T-helper 22 cell (primary cell): ENCODE data around the gene ZNF280A.
"Not testable (repeated sequence)": the region's sequence is repeated elsewhere in the genome, so short reads cannot be mapped to it uniquely, and the experiment has no call there.

ENCODE experiments used
- DNase-seq: peaks from one replicate; pipeline ENCODE4 v3.0.0-alpha.2; 2020; ENCODE audit warnings: low read depth

The ZNF280A gene

DNA sequence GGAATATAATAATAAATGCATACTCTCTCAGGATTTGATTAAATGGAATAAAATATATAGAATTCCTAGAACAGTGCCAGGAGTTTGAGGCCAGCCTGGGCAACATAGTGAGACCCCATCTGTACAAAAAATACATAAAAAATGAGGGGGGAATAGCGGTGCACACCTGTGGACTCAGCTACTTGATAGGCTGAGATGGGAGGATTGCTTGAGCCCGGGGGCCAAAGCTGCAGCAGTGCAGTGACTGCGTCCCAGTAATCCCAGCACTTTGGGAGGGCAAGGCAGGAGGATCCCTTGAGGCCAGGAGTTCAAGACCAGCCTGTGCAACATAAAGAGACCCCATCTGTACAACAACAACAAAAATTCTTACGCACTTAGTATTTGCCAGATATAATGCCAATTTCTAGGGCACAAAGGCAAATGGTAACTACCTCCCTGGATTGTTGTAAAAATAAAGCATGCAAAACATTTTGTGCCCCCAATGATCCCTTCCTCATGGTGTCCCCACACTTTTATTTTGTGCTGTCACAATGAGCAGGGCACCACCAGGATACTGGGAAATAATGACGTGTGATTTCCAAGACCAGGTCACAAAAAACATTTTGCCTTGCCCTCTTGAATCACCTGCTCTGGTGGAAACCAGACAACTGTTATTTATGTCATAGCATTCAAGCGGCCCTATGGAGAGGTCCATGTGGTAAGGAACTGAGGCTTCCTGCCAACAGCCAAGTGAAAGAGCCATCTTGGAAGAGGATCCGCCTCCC, 18.3 kb upstream of the ZNF280A start:
- no peak for DNase-seq

- DNase-seq: no peak
Observed at GRCh38 chr22:22536916-22537315, 16.8 kb upstream of the ZNF280A start.

DNA sequence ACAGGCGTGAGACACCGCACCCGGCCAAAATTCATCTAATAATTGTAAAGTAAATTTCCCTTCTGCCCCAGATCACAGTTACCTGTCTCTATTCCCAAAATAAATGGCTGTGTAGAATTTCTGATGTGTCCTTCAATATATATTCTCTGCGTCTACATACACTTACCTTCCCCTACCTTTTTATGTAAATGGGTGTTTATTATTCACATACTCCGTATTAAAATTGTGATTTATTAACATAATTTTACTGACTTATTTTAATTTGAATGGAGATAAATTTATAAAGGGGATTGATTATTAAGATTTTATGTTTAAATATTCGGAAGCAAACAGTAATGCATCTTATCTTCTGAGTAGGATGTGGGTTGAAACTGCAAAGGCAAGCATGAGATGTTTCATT, 16.4 kb upstream of the ZNF280A start:
- DNase-seq: no peak

DNA sequence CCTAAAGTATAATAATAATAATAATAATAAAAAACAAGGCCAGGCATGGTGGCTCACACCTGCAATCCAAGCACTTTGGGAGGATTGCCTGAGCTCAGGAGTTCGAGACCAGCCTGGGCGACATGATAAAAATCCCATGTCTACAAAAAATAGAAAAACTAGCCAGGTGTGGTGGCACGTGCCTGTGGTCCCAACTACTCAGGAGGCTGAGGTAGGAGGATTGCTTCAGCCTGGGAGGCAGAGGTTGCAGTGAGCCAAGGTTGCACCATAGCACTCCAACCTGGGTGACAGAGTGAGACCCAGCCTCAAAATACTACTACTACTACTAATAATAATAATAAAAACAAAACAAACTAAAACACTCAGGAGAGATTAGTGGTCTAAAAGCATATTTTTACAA, 15.6 kb upstream of the ZNF280A start:
- no peak for DNase-seq

- no peak for DNase-seq
Observed at GRCh38 chr22:22534604-22535415, 14.7 kb upstream of the ZNF280A start.

DNA sequence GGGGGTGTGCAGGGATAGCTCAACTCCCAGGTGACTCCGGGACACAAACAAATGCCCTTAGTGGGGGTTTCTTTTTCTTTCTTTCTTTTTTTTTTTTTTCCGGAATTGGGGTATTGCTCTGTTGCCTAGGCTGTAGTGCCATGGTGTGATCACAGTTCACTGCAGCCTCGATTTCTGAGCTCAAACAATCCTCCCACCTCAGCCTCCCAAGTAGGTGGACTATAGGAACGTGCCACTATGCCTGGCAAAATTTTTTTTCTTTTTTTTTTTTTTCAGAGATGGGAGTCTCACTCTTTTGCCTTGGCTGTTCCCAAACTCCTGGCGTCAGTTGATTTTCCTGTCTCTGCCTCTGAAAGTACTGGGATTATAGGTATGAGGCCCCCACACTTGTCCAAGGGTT, 13.8 kb upstream of the ZNF280A start:
- DNase-seq: no peak

GRCh38 chr22:22533417-22533816, 13.3 kb upstream of the ZNF280A start:
- DNase-seq: no peak

DNA sequence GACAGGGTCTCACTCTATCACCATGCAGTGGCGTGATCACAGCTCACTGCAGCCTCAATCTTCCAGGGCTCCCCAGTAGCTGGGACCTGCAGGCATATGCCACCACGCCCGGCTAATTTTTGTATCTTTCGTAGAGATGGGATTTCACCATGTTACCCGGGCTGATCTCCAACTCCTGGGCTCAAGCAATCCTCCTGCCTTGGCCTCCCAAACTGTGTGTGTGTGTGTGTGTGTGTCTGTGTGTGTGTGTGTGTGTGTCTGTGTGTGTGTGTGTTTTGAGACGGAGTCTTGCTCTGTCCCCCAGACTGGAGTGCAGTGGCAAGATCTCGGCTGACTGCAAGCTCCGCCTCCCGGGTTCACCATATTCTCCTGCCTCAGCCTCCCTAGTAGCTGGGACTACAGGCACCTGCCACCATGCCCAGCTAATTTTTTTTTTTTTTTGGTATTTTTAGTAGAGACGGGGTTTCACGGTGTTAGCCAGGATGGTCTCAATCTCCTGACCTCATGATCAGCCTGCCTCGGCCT, 12.5 kb upstream of the ZNF280A start:
- DNase-seq: not testable (repeated sequence)

GRCh38 chr22:22531770-22532546, 11.9 kb upstream of the ZNF280A start:
- no peak for DNase-seq

DNA sequence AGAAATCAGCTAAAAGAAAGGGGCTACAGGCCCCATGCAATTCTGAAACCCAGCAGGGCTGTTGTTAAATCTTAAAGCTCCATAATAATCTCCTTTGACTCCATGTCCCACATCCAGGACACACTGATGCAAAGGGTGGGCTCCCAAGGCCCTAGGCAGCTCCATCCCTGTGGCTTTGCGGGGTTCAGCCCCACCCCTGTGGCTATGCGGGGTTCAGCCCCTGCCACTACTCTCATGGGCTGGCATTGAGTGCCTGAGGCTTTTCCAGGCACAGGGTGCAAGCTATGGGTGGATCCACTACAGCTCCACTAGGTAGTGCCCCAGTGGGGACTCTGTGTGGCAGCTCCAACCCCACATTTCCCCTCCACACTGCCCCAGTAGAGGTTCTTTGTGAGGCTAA, 8.7 kb upstream of the ZNF280A start:
- DNase-seq: no peak

- no peak for DNase-seq
Observed at GRCh38 chr22:22527312-22527711, 7.2 kb upstream of the ZNF280A start.

GRCh38 chr22:22526125-22526912, 6.2 kb upstream of the ZNF280A start:
- DNase-seq: no peak

DNA sequence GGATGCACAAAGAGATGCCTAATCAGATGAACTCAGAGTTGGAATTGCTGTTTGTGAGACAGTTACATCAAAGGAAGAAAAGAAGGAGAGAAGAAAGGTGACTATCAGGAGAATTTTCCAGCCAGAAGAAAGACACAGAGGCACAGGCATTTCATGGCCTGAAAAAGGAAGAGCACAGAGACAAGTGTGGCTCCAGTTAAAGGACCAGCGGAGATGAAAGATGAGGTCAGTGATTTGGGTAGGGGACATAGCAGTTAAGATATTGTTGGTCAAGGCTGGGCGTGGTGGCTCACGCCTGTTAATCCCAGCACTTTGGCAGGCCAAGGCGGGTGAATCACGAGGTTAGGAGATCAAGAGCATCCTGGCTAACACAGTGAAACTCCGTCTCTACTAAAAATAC, 3.4 kb upstream of the ZNF280A start:
- no peak for DNase-seq

DNA sequence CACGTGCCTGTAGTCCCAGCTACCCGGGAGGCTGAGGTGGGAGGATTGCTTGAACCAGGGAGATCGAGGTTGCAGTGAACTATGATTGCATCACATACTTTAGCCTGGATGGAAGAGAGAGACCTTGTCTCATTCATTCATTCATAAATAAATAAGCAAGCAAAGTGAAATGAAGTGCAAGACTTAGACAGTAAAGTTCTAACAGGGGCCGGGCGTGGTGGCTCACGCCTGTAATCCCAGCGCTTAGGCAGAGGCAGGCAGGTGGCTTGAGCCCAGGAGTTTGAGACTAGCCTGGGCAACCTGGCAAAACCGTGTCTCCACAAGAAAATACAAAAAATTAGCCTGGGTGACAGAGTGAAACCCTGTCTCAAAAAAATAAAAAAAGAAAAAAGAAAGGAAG, 1.6 kb upstream of the ZNF280A start:
- no peak for DNase-seq

GRCh38 chr22:22520667-22521602, 865 bp upstream of the ZNF280A start:
- DNase-seq: no peak

GRCh38 chr22:22519591-22519990, 479 bp downstream of the ZNF280A start:
- DNase-seq: no peak

DNA sequence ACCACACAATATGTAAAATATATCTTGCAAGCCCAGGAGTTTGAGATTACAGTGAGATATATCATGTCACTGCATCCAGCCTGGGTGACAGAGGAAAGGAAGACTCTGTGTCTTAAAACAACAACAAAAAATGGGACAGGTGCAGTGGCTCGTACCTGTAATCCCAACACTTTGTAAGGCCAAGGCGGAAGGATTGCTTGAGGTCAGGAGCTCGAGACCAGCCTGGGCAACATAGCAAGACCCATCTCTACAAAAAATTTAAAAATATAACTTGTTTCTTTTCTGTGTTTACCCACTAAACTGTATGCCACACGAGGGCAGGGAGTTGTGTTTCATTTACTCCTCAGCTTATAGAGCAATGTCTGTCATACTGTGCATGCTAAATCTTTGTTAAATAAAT, 3.1 kb downstream of the ZNF280A start:
- no peak for DNase-seq

DNA sequence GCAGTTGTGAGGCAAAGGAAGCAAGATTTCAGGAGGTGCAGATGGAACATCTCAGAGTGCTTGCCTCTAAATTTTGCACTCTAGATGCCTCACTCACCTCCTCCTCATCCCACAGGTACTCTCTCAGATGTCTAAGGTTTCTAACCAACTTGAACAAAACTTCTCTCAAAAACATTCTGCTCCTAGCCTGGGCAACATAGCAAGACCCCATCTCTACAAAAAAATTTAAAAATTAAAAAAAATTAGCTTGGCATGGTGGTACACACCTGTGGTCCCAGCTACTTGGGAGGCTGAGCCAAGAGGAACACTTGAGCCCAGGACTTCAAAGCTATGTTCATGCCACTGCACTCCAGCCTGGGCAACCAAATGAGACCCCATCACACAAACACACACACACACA, 4.2 kb downstream of the ZNF280A start:
- no peak for DNase-seq

DNA sequence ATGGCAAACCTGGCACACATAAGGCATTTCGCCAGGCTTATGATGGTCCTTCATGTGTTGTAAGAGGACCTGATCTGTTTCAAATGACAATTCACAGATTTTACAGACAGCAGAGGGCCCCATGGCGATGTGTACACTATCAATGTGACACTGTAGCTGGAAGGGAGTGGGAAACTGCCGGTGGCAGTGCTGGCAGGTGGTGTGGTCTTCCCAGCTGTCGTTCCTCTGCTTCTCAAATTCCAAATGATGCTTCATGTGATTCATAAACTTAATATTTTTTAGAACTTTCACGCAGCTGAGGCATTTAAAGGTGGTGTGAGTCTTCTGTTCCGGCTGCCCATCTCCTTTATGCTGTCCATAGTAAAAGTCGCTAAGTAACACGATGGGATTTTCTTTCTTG, 5.6 kb downstream of the ZNF280A start:
- not testable (repeated sequence) for DNase-seq

- no peak for DNase-seq
Observed at GRCh38 chr22:22513619-22514018, 6.5 kb downstream of the ZNF280A start.

DNA sequence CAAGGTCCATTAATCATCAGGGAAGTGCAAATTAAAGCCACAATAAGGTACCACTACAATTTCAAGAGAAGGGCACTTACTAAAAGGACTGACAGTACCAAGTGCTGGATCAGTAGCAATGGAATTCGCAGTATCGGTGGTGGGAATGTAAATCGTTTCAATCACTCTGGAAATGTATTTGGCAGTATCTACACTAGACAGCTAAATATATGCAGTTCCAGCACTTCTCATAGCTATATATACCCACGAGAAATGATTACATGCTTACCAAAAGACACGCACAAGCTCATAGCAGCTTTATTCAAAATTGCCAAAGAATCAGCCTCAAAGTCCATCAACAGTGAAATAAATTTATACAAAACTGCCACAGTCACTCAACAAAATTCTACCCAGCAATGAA, 7.1 kb downstream of the ZNF280A start:
- DNase-seq: no peak
